ENCODE results near the gene TGM3. TPM values are rescaled to one million over a fixed set of nuclear protein-coding genes. Genes with fewer than 3 reads are reported as not detected.

The TGM3 gene
- total RNA-seq, 6 experiments from 2014 or later: 0.09 to 0.15 TPM; not detected in 4

DNA sequence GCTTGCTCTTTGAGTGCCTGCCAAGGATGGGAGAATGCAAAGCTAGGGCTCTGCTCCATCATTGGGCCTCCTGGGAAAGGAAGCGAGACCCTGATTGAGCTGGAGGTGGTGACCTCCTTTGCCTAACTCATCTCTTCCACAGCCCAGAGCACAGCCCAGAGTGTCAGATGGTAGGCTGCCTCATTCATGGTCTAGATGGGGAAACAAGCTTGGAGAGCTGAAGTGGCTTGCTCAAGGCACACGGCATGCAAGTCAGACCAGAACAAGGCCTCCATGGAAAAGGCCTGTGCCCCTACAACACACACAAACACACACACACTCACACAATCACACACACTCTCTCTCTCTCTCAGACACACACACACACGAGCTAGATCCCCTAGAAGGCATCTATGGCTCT is 17.5 kb downstream of the TGM3 start:
- Mint-ChIP-seq H3K4me3 (peak overlapping the region; percentile 71), H3K36me3 (ENCODE audit: low read depth) (peaks cover 9% of the 10 kb centered on the region; the same call in 1 of the 2 replicates), H3K4me1 (ENCODE audit: low read depth) (peaks cover 59% of the 10 kb centered on the region), H3K9me3 (no peaks in the 10 kb centered on the region), H3K27ac (peak overlapping the region; percentile 99), H3K27me3 (ENCODE audit: insufficient read depth) (peaks cover 2% of the 10 kb centered on the region; the same call in 1 of the 2 replicates)
- DNase-seq: no peak
- TF ChIP-seq, protein P1, sequence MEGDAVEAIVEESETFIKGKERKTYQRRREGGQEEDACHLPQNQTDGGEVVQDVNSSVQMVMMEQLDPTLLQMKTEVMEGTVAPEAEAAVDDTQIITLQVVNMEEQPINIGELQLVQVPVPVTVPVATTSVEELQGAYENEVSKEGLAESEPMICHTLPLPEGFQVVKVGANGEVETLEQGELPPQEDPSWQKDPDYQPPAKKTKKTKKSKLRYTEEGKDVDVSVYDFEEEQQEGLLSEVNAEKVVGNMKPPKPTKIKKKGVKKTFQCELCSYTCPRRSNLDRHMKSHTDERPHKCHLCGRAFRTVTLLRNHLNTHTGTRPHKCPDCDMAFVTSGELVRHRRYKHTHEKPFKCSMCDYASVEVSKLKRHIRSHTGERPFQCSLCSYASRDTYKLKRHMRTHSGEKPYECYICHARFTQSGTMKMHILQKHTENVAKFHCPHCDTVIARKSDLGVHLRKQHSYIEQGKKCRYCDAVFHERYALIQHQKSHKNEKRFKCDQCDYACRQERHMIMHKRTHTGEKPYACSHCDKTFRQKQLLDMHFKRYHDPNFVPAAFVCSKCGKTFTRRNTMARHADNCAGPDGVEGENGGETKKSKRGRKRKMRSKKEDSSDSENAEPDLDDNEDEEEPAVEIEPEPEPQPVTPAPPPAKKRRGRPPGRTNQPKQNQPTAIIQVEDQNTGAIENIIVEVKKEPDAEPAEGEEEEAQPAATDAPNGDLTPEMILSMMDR (IDR thresholded peaks at IDR 0.05): no peak

DNA sequence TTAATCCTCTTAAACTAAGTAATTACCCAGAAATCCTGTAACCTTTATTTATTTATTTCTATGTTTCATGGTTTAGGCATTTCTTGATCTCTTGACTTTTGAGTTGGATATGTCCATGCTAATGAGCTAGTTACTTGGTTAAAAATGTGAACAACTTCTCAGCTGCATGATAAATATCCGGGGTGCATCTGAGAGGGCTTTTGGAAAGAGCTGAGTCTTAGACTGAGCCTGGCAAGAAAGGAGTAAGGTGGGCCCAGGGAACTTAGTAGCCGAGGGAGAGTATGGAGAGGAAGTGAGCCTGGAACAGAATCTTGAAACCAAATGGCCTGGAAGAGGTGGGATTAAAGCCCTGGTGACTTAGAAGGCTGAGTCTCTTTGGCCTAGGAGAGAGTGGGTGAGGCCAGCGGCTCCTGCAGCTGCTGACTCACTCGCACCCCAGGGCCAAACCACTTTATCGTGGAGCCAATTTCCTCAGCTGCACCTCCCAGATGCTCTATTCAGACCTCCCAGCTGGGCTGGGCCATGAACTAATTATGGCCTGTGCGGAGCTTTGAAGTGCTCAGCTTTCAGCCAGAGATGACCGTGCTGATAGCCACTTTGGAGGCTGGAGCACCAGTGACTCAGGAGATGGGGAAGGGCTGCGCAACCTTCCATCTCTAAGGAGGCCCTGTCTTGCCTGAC is 19.1 kb downstream of the TGM3 start:
- Mint-ChIP-seq H3K9me3 (no peaks in the 10 kb centered on the region), H3K36me3 (ENCODE audit: low read depth) (peaks cover 9% of the 10 kb centered on the region; the same call in 1 of the 2 replicates), H3K4me3 (peak overlapping the region; percentile 71), H3K4me1 (ENCODE audit: low read depth) (peaks cover 59% of the 10 kb centered on the region), H3K27me3 (ENCODE audit: insufficient read depth) (peaks cover 2% of the 10 kb centered on the region), H3K27ac (peak overlapping the region; percentile 99)
- TF ChIP-seq, protein P1 (IDR thresholded peaks at IDR 0.05): no peak
- DNase-seq: peak; percentile 99

DNA sequence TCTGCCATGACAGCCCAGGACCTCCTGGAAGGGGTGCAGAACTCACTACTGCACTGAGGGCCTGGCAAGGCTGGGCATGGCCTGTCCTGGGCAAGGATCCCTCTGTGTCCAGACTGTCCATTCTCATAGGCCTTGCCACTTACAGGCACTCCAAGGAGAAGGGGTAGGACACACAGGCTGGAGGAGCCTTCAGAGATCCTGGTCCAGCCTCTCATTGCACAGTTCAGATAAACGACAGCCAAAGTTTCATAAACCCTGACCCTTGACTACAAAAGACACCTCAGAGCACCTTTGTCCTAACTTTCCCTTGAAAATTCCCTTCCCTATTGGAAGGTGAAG is 19.6 kb downstream of the TGM3 start:
- Mint-ChIP-seq H3K36me3 (ENCODE audit: low read depth) (peaks cover 9% of the 10 kb centered on the region; the same call in 1 of the 2 replicates), H3K9me3 (no peaks in the 10 kb centered on the region), H3K4me1 (ENCODE audit: low read depth) (peaks cover 59% of the 10 kb centered on the region), H3K4me3 (peak overlapping the region; percentile 56; the same call in 1 of the 2 replicates), H3K27me3 (ENCODE audit: insufficient read depth) (peaks cover 2% of the 10 kb centered on the region), H3K27ac (peak overlapping the region; percentile 99)
- no peak for DNase-seq
- TF ChIP-seq, protein P1 (IDR thresholded peaks at IDR 0.05): no peak

DNA sequence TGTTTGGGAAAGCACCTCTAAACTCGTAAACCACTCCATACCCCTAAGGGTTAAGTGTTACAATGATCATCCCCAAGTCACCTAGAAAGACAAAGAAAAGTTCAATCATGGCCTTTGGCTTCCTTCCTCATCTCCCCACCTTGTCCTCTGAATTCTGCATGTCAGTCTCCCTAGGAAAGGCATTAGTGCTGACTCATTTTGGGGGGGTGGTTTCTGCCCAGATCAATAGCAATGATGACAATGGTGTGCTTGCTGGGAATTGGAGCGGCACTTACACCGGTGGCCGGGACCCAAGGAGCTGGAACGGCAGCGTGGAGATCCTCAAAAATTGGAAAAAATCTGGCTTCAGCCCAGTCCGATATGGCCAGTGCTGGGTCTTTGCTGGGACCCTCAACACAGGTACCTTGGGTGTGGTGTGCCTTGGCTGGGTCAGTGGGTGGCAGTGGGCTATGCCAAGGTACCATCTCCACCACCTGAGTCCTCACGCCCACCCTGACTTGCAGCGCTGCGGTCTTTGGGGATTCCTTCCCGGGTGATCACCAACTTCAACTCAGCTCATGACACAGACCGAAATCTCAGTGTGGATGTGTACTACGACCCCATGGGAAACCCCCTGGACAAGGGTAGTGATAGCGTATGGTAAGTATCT is 21.2 kb downstream of the TGM3 start:
- TF ChIP-seq, protein P1 (IDR thresholded peaks at IDR 0.05): no peak
- H3K36me3 Mint-ChIP-seq (ENCODE audit: low read depth): peaks cover 4% of the 10 kb centered on the region; the same call in 1 of the 2 replicates
- no peak overlapping the region for H3K27ac Mint-ChIP-seq

DNA sequence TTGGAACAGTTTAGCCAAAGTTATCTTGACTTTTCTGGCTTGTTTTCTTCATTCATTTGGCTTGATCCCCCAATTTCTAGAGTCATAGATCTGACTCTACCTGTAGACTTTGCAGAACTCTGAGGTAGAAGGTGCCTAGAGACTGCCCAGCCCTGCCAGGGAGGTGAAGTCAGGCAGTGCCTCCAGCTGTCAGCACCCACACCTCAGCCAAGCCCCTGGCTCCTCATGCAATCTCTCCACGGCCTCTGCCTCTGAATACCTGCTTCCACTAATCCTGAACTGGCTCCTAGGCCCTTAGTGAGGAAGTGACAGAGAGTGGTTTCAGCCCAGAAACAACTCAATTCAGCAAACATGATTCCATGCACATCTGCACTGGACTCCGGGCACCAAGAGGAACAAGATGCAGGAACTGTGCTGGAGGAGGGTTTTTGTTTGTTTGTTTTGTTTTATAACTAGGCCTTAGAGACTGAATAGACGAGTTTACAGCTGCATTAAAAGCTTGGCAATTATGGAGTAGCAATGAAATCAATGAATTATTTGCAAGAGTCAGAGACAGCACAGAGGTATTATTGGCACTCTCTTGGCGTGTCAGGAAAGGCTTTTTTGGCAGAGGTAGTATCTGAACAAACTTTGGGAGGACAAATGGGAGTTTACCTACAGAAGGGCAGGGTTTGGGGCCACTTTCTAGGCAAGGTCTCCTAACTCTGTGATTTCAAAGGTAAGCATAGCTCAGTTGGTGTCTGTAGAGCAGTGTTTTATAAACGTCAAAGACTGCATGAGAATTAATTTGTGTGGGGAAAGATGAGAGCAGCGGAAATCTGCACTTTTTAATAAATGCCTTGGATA is 25.2 kb downstream of the TGM3 start:
- peaks cover 11% of the 10 kb centered on the region for H3K4me1 Mint-ChIP-seq (ENCODE audit: low read depth)
- peaks cover 3% of the 10 kb centered on the region; the same call in 1 of the 2 replicates for H3K27me3 Mint-ChIP-seq (ENCODE audit: insufficient read depth)
- DNase-seq: no peak
- TF ChIP-seq, protein P1 (IDR thresholded peaks at IDR 0.05): no peak
- H3K9me3 Mint-ChIP-seq: no peaks in the 10 kb centered on the region
- no peaks in the 10 kb centered on the region for H3K36me3 Mint-ChIP-seq (ENCODE audit: low read depth)
- H3K4me3 Mint-ChIP-seq: no peak overlapping the region
- H3K27ac Mint-ChIP-seq: no peak overlapping the region

More for the DNA sequence above, 21.2 kb downstream of the TGM3 start:
- no peak overlapping the region for H3K4me3 Mint-ChIP-seq
- peaks cover 47% of the 10 kb centered on the region for H3K4me1 Mint-ChIP-seq (ENCODE audit: low read depth)
- peaks cover 5% of the 10 kb centered on the region; the same call in 1 of the 2 replicates for H3K27me3 Mint-ChIP-seq (ENCODE audit: insufficient read depth)
- no peak for DNase-seq
- no peaks in the 10 kb centered on the region for H3K9me3 Mint-ChIP-seq

All from HFFc6 (cell line).